Loucy (cell line): ENCODE results near the gene MYH7B.

Experiments used
- H2AFZ ChIP-seq: fragments of 200-600 bp; sonication (generic); 2 replicates; pipeline ENCODE4 v1.6.0; 2016; ENCODE audit warnings: antibody characterized with exemption, mild to moderate bottlenecking, low read length, moderate library complexity
- H3F3A ChIP-seq: fragments of 200-600 bp; 2 replicates; pipeline ENCODE4 v1.6.0; 2016; ENCODE audit warnings: antibody characterized with exemption, low read depth, mild to moderate bottlenecking
- H3K27me3 ChIP-seq: fragments of 200-600 bp; sonication (generic); 2 replicates; pipeline ENCODE4 v1.6.1; 2014; ENCODE audit warnings: low read length, mild to moderate bottlenecking; ENCODE audit not compliant: insufficient read depth, poor library complexity, severe bottlenecking
- H3K36me3 ChIP-seq: fragments of 200-600 bp; sonication (generic); 2 replicates; pipeline ENCODE4 v1.6.1; 2016; ENCODE audit warnings: low read length; ENCODE audit not compliant: insufficient read depth
- H3K4me1 ChIP-seq: fragments of 200-600 bp; sonication (generic); 2 replicates; pipeline ENCODE4 v1.5.1; 2014; ENCODE audit warnings: low read length, mild to moderate bottlenecking; ENCODE audit not compliant: insufficient read depth, poor library complexity, severe bottlenecking
- H3K4me2 ChIP-seq: fragments of 200-600 bp; sonication (generic); 2 replicates; pipeline ENCODE4 v1.6.0; 2014; ENCODE audit warnings: antibody characterized with exemption, low read length, low read depth, mild to moderate bottlenecking; ENCODE audit not compliant: poor library complexity, severe bottlenecking
- H3K4me3 ChIP-seq: fragments of 200-600 bp; sonication (generic); 2 replicates; pipeline ENCODE4 v1.5.1; 2014; ENCODE audit warnings: low read length, mild to moderate bottlenecking, mixed read lengths; ENCODE audit not compliant: poor library complexity, severe bottlenecking
- H3K79me2 ChIP-seq: fragments of 200-600 bp; sonication (generic); 2 replicates; pipeline ENCODE4 v1.6.1; 2014; ENCODE audit warnings: low read length; ENCODE audit not compliant: insufficient read depth
- H3K9ac ChIP-seq: fragments of 200-600 bp; sonication (generic); 2 replicates; pipeline ENCODE4 v1.6.0; 2014; ENCODE audit warnings: mild to moderate bottlenecking, low read depth, low read length, moderate library complexity; ENCODE audit not compliant: poor library complexity, severe bottlenecking
- H3K9me2 ChIP-seq: fragments of 200-600 bp; sonication (generic); replicated peaks from 2 replicates; pipeline ENCODE4 v1.6.1; 2016; ENCODE audit warnings: low read depth, low read length, mixed read lengths
- H3K9me3 ChIP-seq: fragments of 200-600 bp; sonication (generic); 2 replicates; pipeline ENCODE4 v1.6.1; 2014; ENCODE audit warnings: mild to moderate bottlenecking, antibody characterized with exemption, low read length, low read depth; ENCODE audit not compliant: insufficient read depth
- H4K20me1 ChIP-seq: fragments of 200-600 bp; sonication (generic); 2 replicates; pipeline ENCODE4 v1.6.0; 2014; ENCODE audit warnings: antibody characterized with exemption, low read length, mild to moderate bottlenecking; ENCODE audit not compliant: insufficient read depth, poor library complexity, severe bottlenecking
- EZH2phosphoT487 ChIP-seq: fragments of 200-600 bp; IDR thresholded peaks from 2 replicates; pipeline ENCODE4 v1.6.1; 2018; ENCODE audit warnings: antibody characterized with exemption, mild to moderate bottlenecking, moderate library complexity, borderline replicate concordance
- TF ChIP-seq, protein P1 (sequence below): fragments of 200-600 bp; sonication (generic); conservative IDR thresholded peaks from 2 replicates; pipeline ENCODE4 v1.5.1; 2014; ENCODE audit warnings: mild to moderate bottlenecking, antibody characterized with exemption, low read length

Gene MYH7B

DNA sequence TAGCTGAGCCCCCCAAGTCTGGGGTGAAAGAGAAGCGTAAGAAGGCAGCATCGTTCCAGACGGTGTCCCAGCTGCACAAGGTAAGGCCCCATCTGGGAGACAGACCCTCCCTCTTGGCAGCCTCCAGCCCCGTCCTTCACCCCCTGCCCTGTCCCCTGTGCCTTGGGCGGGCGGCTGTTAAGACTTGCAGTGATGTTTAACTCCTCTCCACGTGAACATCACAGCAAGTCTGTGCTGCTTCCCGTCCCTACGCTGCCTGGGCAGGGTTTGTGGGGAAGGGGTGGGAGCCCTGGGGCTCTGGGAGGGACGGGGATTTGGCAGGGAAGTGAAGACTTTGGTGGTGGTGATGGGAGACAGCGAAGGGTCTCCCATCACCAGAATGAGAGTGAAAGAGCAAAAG is 34.6 kb downstream of the MYH7B start:
- no peaks in the 10 kb centered on the region for H4K20me1 ChIP-seq
- no peaks in the 10 kb centered on the region for H3K27me3 ChIP-seq
- no peaks in the 10 kb centered on the region for H3F3A ChIP-seq
- TF ChIP-seq, protein P1, sequence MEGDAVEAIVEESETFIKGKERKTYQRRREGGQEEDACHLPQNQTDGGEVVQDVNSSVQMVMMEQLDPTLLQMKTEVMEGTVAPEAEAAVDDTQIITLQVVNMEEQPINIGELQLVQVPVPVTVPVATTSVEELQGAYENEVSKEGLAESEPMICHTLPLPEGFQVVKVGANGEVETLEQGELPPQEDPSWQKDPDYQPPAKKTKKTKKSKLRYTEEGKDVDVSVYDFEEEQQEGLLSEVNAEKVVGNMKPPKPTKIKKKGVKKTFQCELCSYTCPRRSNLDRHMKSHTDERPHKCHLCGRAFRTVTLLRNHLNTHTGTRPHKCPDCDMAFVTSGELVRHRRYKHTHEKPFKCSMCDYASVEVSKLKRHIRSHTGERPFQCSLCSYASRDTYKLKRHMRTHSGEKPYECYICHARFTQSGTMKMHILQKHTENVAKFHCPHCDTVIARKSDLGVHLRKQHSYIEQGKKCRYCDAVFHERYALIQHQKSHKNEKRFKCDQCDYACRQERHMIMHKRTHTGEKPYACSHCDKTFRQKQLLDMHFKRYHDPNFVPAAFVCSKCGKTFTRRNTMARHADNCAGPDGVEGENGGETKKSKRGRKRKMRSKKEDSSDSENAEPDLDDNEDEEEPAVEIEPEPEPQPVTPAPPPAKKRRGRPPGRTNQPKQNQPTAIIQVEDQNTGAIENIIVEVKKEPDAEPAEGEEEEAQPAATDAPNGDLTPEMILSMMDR = no peak
- no peaks in the 10 kb centered on the region for H3K79me2 ChIP-seq
- H3K9ac ChIP-seq = no peak overlapping the region
- H3K4me1 ChIP-seq = no peaks in the 10 kb centered on the region
- H3K9me3 ChIP-seq = no peaks in the 10 kb centered on the region
- no peak overlapping the region for H3K4me2 ChIP-seq
- no peaks in the 10 kb centered on the region for H3K9me2 ChIP-seq
- no peak overlapping the region for H3K4me3 ChIP-seq
- H3K36me3 ChIP-seq = peaks cover 9% of the 10 kb centered on the region; the same call in 1 of the 2 replicates
- H2AFZ ChIP-seq = no peak overlapping the region

DNA sequence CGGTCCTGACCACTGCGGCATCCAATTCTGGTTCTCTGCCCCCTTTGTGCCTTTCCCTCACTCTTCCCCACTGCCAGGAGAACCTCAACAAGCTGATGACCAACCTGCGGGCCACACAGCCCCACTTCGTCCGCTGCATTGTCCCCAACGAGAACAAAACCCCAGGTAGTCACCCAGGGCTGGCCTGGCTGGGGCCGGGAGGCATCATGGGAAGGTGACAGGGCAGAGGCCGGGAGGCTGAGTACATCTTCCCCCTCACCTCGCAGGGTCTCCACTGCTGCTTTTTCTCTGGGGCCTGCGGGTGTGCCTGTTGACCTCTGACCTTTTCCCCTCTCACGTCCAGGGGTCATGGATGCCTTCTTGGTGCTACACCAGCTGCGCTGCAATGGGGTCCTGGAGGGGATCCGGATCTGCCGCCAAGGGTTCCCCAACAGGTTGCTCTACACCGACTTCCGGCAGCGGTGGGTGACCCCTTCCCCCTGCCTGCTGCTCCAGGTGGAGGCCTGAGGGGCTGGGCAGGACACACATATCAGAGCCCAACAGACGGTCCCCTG is 35.1 kb downstream of the MYH7B start:
- no peaks in the 10 kb centered on the region for H3K9me3 ChIP-seq
- no peaks in the 10 kb centered on the region for H3F3A ChIP-seq
- H3K36me3 ChIP-seq = peaks cover 13% of the 10 kb centered on the region; the same call in 1 of the 2 replicates
- no peak overlapping the region for H2AFZ ChIP-seq
- no peaks in the 10 kb centered on the region for H3K4me1 ChIP-seq
- H3K79me2 ChIP-seq = no peaks in the 10 kb centered on the region
- no peak overlapping the region for H3K4me3 ChIP-seq
- no peak overlapping the region for H3K9ac ChIP-seq
- no peaks in the 10 kb centered on the region for H4K20me1 ChIP-seq
- H3K27me3 ChIP-seq = no peaks in the 10 kb centered on the region
- no peaks in the 10 kb centered on the region for H3K9me2 ChIP-seq
- H3K4me2 ChIP-seq = no peak overlapping the region
- no peak for TF ChIP-seq EZH2phosphoT487
- TF ChIP-seq, protein P1 = no peak

DNA sequence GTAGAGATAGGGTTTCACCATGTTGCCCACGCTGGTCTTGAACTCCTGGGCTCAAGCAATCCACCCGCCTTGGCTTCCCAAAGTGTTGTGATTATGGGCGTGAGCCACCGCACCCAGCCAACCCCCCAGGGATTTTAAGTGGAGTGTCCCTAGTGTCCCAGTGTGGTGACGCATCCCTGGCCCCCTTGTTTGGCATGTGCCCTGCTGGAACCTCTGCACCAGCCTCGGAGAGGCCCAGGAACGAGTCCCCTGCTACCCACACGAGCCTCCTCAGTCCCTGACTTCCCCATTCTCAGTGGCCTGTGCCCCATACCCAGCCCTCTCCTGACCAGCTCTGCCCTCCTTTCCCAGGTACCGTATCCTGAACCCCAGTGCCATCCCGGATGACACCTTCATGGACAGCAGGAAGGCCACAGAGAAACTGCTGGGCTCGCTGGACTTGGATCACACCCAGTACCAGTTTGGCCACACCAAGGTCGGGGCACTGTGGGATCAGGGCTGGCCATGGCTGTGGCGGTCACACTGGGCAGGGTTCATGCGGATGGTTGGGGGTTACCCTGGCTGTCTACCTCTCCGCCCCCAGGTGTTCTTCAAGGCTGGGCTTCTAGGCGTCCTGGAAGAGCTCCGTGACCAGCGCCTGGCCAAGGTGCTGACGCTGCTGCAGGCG is 37.2 kb downstream of the MYH7B start:
- Histone ChIP-seq H4K20me1 (no peaks in the 10 kb centered on the region), H3K27me3 (no peaks in the 10 kb centered on the region), H3K79me2 (no peaks in the 10 kb centered on the region), H2AFZ (no peak overlapping the region), H3K4me1 (no peaks in the 10 kb centered on the region), H3K4me3 (no peak overlapping the region), H3K4me2 (no peak overlapping the region), H3K9me2 (no peaks in the 10 kb centered on the region), H3K36me3 (peaks cover 16% of the 10 kb centered on the region; the same call in 1 of the 2 replicates), H3F3A (no peaks in the 10 kb centered on the region), H3K9ac (no peak overlapping the region), H3K9me3 (no peaks in the 10 kb centered on the region)
- TF ChIP-seq EZH2phosphoT487 = no peak
- TF ChIP-seq, protein P1 = no peak
